ENCODE measurements around the gene ME2.

ME2 gene

GRCh38 chr18:50973367-50974126 is 94.6 kb downstream of the ME2 start:
- H3K4me1 ChIP-seq (ENCODE audit: control insufficient read depth, insufficient read depth, low read length): peaks cover 15% of the 10 kb centered on the region
- no peak overlapping the region for H3K27ac ChIP-seq (ENCODE audit: low read depth, low read length)
- H3K9me3 ChIP-seq (ENCODE audit: control insufficient read depth, insufficient read depth, low read depth, low read length): peaks cover 29% of the 10 kb centered on the region
- no peaks in the 10 kb centered on the region for H3K27me3 ChIP-seq (ENCODE audit: control insufficient read depth, insufficient read depth, low read length)
- H3K36me3 ChIP-seq (ENCODE audit: control insufficient read depth, insufficient read depth, low read length): peaks cover 28% of the 10 kb centered on the region
- no peak overlapping the region for H3K9ac ChIP-seq (ENCODE audit: low read length)
- H3K4me3 ChIP-seq (ENCODE audit: low read depth, low read length): no peak overlapping the region

GRCh38 chr18:50977037-50977760 is 98.3 kb downstream of the ME2 start:
- H3K4me1 ChIP-seq (ENCODE audit: control insufficient read depth, insufficient read depth, low read length): no peaks in the 10 kb centered on the region
- H3K27me3 ChIP-seq (ENCODE audit: control insufficient read depth, insufficient read depth, low read length): no peaks in the 10 kb centered on the region
- peaks cover 31% of the 10 kb centered on the region for H3K36me3 ChIP-seq (ENCODE audit: control insufficient read depth, insufficient read depth, low read length)
- H3K9me3 ChIP-seq (ENCODE audit: control insufficient read depth, insufficient read depth, low read depth, low read length): peaks cover 33% of the 10 kb centered on the region
- H3K4me3 ChIP-seq (ENCODE audit: low read depth, low read length): no peak overlapping the region
- H3K27ac ChIP-seq (ENCODE audit: low read depth, low read length): no peak overlapping the region
- no peak overlapping the region for H3K9ac ChIP-seq (ENCODE audit: low read length)

- H3K9ac ChIP-seq (ENCODE audit: low read length): no peak overlapping the region
- H3K9me3 ChIP-seq (ENCODE audit: control insufficient read depth, insufficient read depth, low read depth, low read length): peaks cover 23% of the 10 kb centered on the region
- H3K4me1 ChIP-seq (ENCODE audit: control insufficient read depth, insufficient read depth, low read length): no peaks in the 10 kb centered on the region
- H3K4me3 ChIP-seq (ENCODE audit: low read depth, low read length): no peak overlapping the region
- H3K36me3 ChIP-seq (ENCODE audit: control insufficient read depth, insufficient read depth, low read length): peaks cover 13% of the 10 kb centered on the region
- no peaks in the 10 kb centered on the region for H3K27me3 ChIP-seq (ENCODE audit: control insufficient read depth, insufficient read depth, low read length)
- H3K27ac ChIP-seq (ENCODE audit: low read depth, low read length): no peak overlapping the region
Measured at GRCh38 chr18:50981381-50981780, 102.5 kb downstream of the ME2 start.

GRCh38 chr18:50982086-50982801 is 103.3 kb downstream of the ME2 start:
- Histone ChIP-seq H3K4me3 (ENCODE audit: low read depth, low read length) (no peak overlapping the region), H3K27me3 (ENCODE audit: control insufficient read depth, insufficient read depth, low read length) (no peaks in the 10 kb centered on the region), H3K36me3 (ENCODE audit: control insufficient read depth, insufficient read depth, low read length) (peaks cover 7% of the 10 kb centered on the region), H3K9ac (ENCODE audit: low read length) (no peak overlapping the region), H3K4me1 (ENCODE audit: control insufficient read depth, insufficient read depth, low read length) (no peaks in the 10 kb centered on the region), H3K9me3 (ENCODE audit: control insufficient read depth, insufficient read depth, low read depth, low read length) (peaks cover 16% of the 10 kb centered on the region), H3K27ac (ENCODE audit: low read depth, low read length) (no peak overlapping the region)

GRCh38 chr18:50982802-50983179 is 103.9 kb downstream of the ME2 start:
- Histone ChIP-seq H3K27me3 (ENCODE audit: control insufficient read depth, insufficient read depth, low read length) (no peaks in the 10 kb centered on the region), H3K9me3 (ENCODE audit: control insufficient read depth, insufficient read depth, low read depth, low read length) (peaks cover 11% of the 10 kb centered on the region), H3K9ac (ENCODE audit: low read length) (no peak overlapping the region), H3K36me3 (ENCODE audit: control insufficient read depth, insufficient read depth, low read length) (peaks cover 6% of the 10 kb centered on the region), H3K4me1 (ENCODE audit: control insufficient read depth, insufficient read depth, low read length) (no peaks in the 10 kb centered on the region), H3K27ac (ENCODE audit: low read depth, low read length) (no peak overlapping the region), H3K4me3 (ENCODE audit: low read depth, low read length) (no peak overlapping the region)

DNA sequence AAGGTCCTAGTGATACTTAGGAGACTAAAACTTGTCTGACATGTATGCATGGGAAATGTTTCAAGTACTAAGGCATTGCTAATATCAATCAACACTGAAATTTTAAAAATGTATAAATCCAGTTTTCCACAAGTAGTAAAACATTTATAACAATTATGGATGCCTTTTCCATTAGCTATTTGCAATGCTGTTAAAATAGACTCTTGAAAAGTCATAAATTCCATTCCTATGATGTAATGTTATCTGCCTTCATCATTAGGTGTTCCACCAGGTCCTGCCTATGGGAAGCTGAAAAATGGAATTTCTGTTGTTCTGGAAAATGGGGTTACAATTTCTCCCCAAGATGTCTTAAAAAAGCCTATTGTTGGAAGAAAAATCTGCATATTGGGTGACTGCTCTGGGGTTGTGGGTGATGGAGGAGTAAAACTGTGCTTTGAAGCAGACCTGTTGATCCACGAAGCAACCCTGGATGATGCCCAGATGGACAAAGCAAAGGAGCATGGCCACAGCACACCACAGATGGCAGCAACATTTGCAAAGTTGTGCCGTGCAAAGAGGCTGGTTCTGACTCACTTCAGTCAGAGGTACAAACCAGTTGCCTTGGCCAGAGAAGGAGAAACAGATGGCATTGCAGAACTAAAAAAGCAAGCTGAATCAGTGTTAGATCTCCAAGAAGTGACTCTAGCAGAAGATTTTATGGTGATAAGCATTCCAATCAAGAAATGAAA is 107.6 kb downstream of the ME2 start:
- H3K4me3 ChIP-seq (ENCODE audit: low read depth, low read length): no peak overlapping the region
- H3K4me1 ChIP-seq (ENCODE audit: control insufficient read depth, insufficient read depth, low read length): no peaks in the 10 kb centered on the region; the same call in 1 of the 2 replicates
- no peaks in the 10 kb centered on the region for H3K27me3 ChIP-seq (ENCODE audit: control insufficient read depth, insufficient read depth, low read length)
- no peaks in the 10 kb centered on the region for H3K9me3 ChIP-seq (ENCODE audit: control insufficient read depth, insufficient read depth, low read depth, low read length)
- H3K9ac ChIP-seq (ENCODE audit: low read length): no peak overlapping the region
- H3K27ac ChIP-seq (ENCODE audit: low read depth, low read length): no peak overlapping the region
- no peaks in the 10 kb centered on the region for H3K36me3 ChIP-seq (ENCODE audit: control insufficient read depth, insufficient read depth, low read length)

GRCh38 chr18:50987261-50987660 is 108.3 kb downstream of the ME2 start:
- Histone ChIP-seq H3K27me3 (ENCODE audit: control insufficient read depth, insufficient read depth, low read length) (no peaks in the 10 kb centered on the region), H3K9me3 (ENCODE audit: control insufficient read depth, insufficient read depth, low read depth, low read length) (no peaks in the 10 kb centered on the region), H3K4me3 (ENCODE audit: low read depth, low read length) (no peak overlapping the region), H3K4me1 (ENCODE audit: control insufficient read depth, insufficient read depth, low read length) (peaks cover 7% of the 10 kb centered on the region), H3K36me3 (ENCODE audit: control insufficient read depth, insufficient read depth, low read length) (no peaks in the 10 kb centered on the region), H3K9ac (ENCODE audit: low read length) (no peak overlapping the region), H3K27ac (ENCODE audit: low read depth, low read length) (no peak overlapping the region)

DNA sequence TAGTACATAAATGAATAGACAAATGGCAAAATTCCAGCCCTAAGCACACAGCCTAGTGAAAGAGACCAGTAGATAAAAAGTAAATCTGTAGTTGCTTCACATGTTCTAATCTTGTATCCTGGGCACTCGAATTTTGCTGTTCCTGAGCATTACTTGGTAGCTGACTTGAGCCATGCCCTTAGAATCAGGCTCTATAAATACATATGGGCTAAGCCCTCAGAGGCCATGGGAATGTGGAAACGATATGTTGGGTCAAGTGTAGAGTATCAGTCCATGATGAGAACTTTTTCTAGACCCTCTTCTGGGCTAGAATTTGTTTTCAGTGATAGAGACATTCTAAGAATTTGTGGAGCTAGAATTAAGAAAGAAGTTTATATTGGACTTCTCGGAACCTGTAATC is 110.8 kb downstream of the ME2 start:
- Histone ChIP-seq H3K27ac (ENCODE audit: low read depth, low read length) (no peak overlapping the region), H3K9ac (ENCODE audit: low read length) (no peak overlapping the region), H3K27me3 (ENCODE audit: control insufficient read depth, insufficient read depth, low read length) (no peaks in the 10 kb centered on the region)

GRCh38 chr18:50992351-50992762 is 113.4 kb downstream of the ME2 start:
- H3K9me3 ChIP-seq (ENCODE audit: control insufficient read depth, insufficient read depth, low read depth, low read length): no peaks in the 10 kb centered on the region; the same call in 1 of the 2 replicates
- no peak overlapping the region for H3K27ac ChIP-seq (ENCODE audit: low read depth, low read length)
- no peaks in the 10 kb centered on the region for H3K36me3 ChIP-seq (ENCODE audit: control insufficient read depth, insufficient read depth, low read length)
- H3K27me3 ChIP-seq (ENCODE audit: control insufficient read depth, insufficient read depth, low read length): no peaks in the 10 kb centered on the region
- no peak overlapping the region for H3K9ac ChIP-seq (ENCODE audit: low read length)
- peaks cover 9% of the 10 kb centered on the region for H3K4me1 ChIP-seq (ENCODE audit: control insufficient read depth, insufficient read depth, low read length)
- H3K4me3 ChIP-seq (ENCODE audit: low read depth, low read length): no peak overlapping the region

More for the DNA sequence above, 110.8 kb downstream of the ME2 start:
- Histone ChIP-seq H3K36me3 (ENCODE audit: control insufficient read depth, insufficient read depth, low read length) (no peaks in the 10 kb centered on the region), H3K4me1 (ENCODE audit: control insufficient read depth, insufficient read depth, low read length) (peaks cover 9% of the 10 kb centered on the region), H3K4me3 (ENCODE audit: low read depth, low read length) (no peak overlapping the region), H3K9me3 (ENCODE audit: control insufficient read depth, insufficient read depth, low read depth, low read length) (no peaks in the 10 kb centered on the region)

DNA sequence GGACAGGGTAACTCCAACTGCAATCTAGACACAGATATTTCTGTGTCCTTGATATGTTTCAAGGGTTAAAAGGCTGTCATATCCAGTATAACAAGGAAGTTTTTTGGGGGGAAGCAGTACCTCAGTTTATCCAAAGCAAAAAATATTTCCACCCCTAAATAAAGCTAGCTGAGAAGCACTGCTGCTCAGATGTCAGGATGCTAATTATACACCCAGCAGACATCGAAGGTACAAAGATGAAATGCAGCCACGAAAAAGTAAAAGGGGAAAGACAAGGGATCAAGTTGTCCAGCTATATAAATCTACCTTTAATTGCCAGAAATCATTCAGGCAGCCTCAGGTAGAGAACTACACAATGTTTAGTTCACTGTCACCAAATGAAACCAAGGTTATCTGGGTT is 115.1 kb downstream of the ME2 start:
- Histone ChIP-seq H3K9me3 (ENCODE audit: control insufficient read depth, insufficient read depth, low read depth, low read length) (no peaks in the 10 kb centered on the region; the same call in 1 of the 2 replicates), H3K27ac (ENCODE audit: low read depth, low read length) (no peak overlapping the region), H3K4me1 (ENCODE audit: control insufficient read depth, insufficient read depth, low read length) (peaks cover 9% of the 10 kb centered on the region), H3K27me3 (ENCODE audit: control insufficient read depth, insufficient read depth, low read length) (no peaks in the 10 kb centered on the region), H3K9ac (ENCODE audit: low read length) (no peak overlapping the region), H3K36me3 (ENCODE audit: control insufficient read depth, insufficient read depth, low read length) (no peaks in the 10 kb centered on the region), H3K4me3 (ENCODE audit: low read depth, low read length) (no peak overlapping the region)

All from HUES6 (cell line).